Astrocyte of the cerebellum (primary cell): ENCODE results near the gene ENOX1.

ENCODE experiments used
- DNase-seq: peaks from one replicate; pipeline ENCODE4 v3.0.0-alpha.2; 2011; ENCODE audit warnings: low read depth
- H3K4me3 ChIP-seq: 2 replicates; pipeline ENCODE4 v1.5.1; 2011; ENCODE audit warnings: mild to moderate bottlenecking, low read depth, low read length, moderate library complexity
- CTCF ChIP-seq: IDR thresholded peaks from 2 replicates; pipeline ENCODE4 v1.5.1; 2012; ENCODE audit warnings: low read length, low read depth, moderate library complexity, mild to moderate bottlenecking; ENCODE audit errors: missing control alignments
- in situ Hi-C: cut with HindIII; loops from 2 replicates; pipeline ENCODE4 v1.10.0; 2017; ENCODE audit warnings: low sequenced_read_pairs

ENOX1 gene

GRCh38 chr13:43291287-43292060 lies 495.3 kb downstream of the ENOX1 start:
- DNase-seq = no peak
- H3K4me3 ChIP-seq = no peak overlapping the region
- in situ Hi-C loops = no loop called here
- no peak for TF ChIP-seq CTCF

- in situ Hi-C loops = no loop called here
- no peak for DNase-seq
- TF ChIP-seq CTCF = no peak
- no peak overlapping the region for H3K4me3 ChIP-seq
Observed at GRCh38 chr13:43289470-43290255, 497.1 kb downstream of the ENOX1 start.

- no peak overlapping the region for H3K4me3 ChIP-seq
- in situ Hi-C loops = no loop called here
- DNase-seq = no peak
- TF ChIP-seq CTCF = no peak
Observed at GRCh38 chr13:43286751-43287150, 500.0 kb downstream of the ENOX1 start.

- TF ChIP-seq CTCF = no peak
- DNase-seq = peak; percentile 88
- in situ Hi-C loops = no loop called here
- no peak overlapping the region for H3K4me3 ChIP-seq
Observed at GRCh38 chr13:43285933-43286597, 500.7 kb downstream of the ENOX1 start.

GRCh38 chr13:43284162-43284561 lies 502.6 kb downstream of the ENOX1 start:
- H3K4me3 ChIP-seq = no peak overlapping the region
- in situ Hi-C loops = no loop called here
- DNase-seq = no peak
- TF ChIP-seq CTCF = no peak

GRCh38 chr13:43279696-43280095 lies 507.1 kb downstream of the ENOX1 start:
- in situ Hi-C loops = no loop called here
- TF ChIP-seq CTCF = no peak
- DNase-seq = no peak
- H3K4me3 ChIP-seq = no peak overlapping the region
